HG03045 (cell line): ENCODE results near the gene TBC1D26.
A peak's percentile ranks its signal among the peaks of the same experiment; 100 is the strongest.
"Not testable (repeated sequence)": the region's sequence is repeated elsewhere in the genome, so short reads cannot be mapped to it uniquely, and the experiment has no call there.

Source experiments
- ATAC-seq: cut with Tn5 transposase; IDR thresholded peaks from one replicate; pipeline ENCODE4 v1.9.1; 2021; ENCODE audit warnings: mild to moderate bottlenecking, moderate library complexity; ENCODE audit not compliant: unreplicated experiment

Gene TBC1D26

GRCh38 chr17:15731900-15732299, at the start of gene TBC1D26:
Gene TBC1D26 (plus strand): TSS chr17:15732283. CDS start chr17:15735349, 3,066 bp downstream.
- ATAC-seq = not testable (repeated sequence)

DNA sequence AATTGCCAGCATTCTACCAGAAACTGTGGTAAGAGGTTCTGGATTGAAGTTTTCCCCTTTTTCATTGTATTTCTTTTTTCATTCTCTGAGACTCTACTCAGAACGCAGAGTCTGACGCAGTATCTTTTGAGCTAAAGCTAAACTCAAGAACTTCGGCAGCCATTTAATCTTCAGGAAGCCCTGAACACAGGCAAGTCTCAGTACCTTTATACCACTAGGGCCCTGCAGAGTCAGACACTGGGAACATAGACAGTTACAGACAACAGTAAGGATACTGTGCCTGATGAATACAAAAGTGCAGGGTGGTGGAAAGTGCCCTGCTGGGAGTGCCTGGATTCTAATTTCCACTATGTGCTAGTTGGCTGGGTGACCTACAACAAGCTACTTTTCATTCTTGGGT, 48.9 kb upstream of the TBC1D26 start:
- ATAC-seq = not testable (repeated sequence)

GRCh38 chr17:15683824-15684478, 48.1 kb upstream of the TBC1D26 start, which contains the start of gene TRIM16:
Gene TRIM16 (minus strand): TSS chr17:15684311. CDS start chr17:15651609, 32,702 bp downstream.
- ATAC-seq = peak; percentile 89

- ATAC-seq = not testable (repeated sequence)
Observed at GRCh38 chr17:15687494-15687893, 44.6 kb upstream of the TBC1D26 start.

DNA sequence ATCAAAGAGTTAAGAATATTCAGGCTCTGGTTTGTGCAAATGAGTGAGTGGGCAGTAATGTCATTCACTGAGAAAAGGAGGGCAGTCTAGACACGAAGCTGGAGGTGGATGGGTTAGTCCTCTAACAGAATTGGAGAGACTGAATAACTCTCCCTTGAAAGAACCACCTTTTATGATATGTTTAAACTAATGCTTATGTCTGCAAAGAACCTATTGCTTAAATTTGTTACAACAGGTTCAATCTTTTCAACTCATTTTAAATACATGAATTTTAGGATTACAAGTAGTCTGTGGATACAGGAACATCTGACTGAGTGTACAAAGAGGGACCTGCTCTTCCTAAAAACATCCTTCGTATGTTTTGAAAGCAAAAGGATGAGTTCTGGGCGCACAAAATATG, 33.1 kb upstream of the TBC1D26 start:
- not testable (repeated sequence) for ATAC-seq

GRCh38 chr17:15699413-15699924, 32.6 kb upstream of the TBC1D26 start, which contains the start of gene ZNF286A:
Gene ZNF286A (plus strand): TSS chr17:15699752. CDS start chr17:15700330, 578 bp downstream.
- ATAC-seq = peak; percentile 98

DNA sequence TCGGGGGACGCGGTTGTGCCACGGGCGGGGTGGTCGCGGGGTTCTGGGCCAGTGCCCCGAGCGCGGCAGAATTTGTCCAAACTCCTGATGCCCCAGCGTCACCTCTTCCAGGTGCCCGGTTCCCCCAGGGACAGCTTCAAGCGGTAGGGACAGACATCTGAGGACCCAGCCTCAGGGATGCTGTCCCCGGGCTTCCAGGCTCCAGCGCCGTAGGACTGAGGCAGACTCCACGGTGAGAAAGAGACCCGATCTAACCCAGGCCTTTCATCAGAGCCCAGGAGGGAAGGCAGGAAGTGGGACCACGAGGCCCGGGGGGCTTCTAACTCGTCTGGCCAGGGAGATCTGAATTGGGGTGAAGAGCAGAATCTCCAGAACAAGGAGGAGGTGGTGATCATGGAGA, 32.1 kb upstream of the TBC1D26 start:
- ATAC-seq = peak; percentile 2

GRCh38 chr17:15704239-15704638, 27.8 kb upstream of the TBC1D26 start:
- not testable (repeated sequence) for ATAC-seq

DNA sequence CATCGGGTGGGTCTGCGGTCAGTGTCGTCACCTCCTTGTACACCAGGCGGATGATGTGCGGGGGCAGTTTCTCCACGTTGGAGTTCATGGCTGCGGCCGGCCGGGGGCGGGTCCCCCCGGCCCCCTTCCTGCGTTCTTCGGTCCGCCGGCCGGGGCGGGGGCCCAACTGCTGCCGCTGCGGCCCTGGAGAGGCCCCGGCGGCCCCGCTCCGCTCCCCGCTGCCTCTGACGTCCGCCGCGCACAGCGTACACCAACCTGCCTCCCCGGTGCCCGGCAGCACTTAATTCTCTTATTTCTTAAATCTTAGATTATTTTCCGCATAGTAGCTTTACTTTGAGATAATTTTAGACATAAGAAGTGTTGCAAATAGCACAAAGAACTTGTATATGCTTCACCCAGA, 27.3 kb upstream of the TBC1D26 start:
- not testable (repeated sequence) for ATAC-seq

DNA sequence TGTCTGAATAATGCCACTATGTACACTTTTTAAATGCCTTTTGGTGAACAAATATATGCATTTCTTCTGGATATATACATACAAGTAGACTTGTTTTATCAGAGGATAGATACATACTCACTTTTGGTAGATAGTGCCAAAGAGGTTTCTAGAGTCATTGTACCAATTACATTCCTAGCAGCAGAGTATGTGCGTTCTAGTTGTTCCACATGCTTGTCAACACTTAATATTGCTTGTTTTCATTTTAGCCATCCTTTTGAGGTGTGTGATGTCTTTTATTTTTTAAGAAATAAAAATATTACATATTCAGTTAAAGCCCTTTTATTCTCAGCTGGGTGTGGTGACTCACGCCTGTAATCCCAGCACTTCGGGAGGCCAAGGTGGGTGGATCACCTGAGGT, 23.2 kb upstream of the TBC1D26 start:
- not testable (repeated sequence) for ATAC-seq

- ATAC-seq = not testable (repeated sequence)
Observed at GRCh38 chr17:15716601-15717563, 15.2 kb upstream of the TBC1D26 start.

DNA sequence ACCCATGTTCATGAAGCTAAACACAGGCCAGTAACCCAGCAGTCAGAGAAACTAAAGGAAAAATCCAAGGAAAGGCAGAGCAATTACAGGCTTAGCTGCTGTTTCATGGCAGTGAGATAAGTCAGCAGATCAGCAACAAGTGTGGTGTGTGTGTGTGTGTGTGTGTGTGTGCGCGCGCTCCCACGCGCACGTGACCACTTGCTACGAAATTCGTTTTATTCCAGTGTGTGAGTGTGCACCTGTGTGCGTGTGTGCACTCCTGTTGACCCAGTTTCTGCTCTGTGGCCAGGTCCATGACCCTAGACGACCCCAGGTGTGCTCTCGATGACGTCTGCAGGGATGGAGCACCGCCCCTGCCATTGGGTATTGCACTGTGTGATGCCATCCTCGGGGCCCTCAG, 1.5 kb upstream of the TBC1D26 start:
- ATAC-seq = not testable (repeated sequence)

DNA sequence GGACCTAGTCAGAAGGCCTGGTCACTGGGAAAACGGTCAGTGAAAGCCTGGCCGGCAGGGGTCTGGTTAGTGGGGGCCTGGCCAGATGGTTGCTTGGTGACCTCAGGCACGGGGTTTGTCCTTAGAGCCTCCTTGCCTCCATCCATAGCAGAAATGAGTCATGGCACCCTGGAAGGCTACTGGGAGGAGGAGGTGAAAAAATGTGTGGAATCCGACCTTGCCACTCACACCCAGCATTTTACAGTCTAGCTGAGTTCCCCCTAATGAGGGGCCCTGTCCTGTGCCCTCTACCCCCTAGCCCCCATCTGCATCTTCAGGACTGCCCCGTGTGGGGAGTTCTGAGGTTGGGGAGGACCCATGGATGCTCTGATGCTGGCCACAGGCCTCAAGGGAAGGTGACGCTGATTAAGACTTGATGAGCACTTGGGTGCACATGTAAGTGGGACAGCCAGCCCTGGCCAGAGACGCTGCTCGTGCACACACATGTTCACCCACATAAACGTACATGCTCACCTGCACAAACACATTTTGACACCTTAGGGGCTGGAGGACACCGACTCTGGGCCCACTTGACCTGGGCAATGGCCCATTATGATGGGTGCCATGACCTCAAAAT, 1.2 kb downstream of the TBC1D26 start:
- not testable (repeated sequence) for ATAC-seq

GRCh38 chr17:15736578-15736977, 4.5 kb downstream of the TBC1D26 start:
- not testable (repeated sequence) for ATAC-seq

GRCh38 chr17:15738066-15738465, 6.0 kb downstream of the TBC1D26 start:
- ATAC-seq = no peak

- ATAC-seq = not testable (repeated sequence)
Observed at GRCh38 chr17:15739259-15739658, 7.2 kb downstream of the TBC1D26 start.

GRCh38 chr17:15740041-15740440, 8.0 kb downstream of the TBC1D26 start:
- not testable (repeated sequence) for ATAC-seq

DNA sequence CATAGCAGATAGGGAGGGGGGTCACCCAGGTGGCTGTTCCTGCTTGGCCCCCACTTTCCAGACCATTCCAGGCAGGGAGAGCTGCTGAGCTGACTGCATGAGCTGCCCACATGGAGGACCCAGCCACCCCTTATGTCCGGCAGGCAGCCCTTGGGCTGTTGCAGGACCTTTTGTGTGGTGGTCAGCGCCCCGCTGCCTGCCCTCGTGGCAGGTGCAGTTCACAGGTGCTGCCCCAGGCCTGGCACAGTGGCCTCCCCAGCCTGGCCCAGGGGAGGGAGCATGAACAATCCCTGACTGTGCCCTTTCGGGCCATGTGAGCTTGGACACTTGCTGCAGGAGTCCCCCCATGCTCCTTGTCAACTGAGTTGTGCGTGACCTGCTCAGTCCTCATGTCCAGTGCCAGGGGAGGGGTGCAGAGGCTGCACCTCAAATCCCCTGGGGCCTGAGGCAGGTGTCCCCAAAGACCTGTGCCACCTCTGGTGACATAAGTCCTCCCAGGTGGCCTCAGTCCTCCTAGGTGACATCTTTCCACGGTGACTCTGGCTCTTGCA, 8.6 kb downstream of the TBC1D26 start:
- no peak for ATAC-seq

GRCh38 chr17:15741624-15742023, 9.5 kb downstream of the TBC1D26 start:
- ATAC-seq = no peak

GRCh38 chr17:15742051-15742795, 10.1 kb downstream of the TBC1D26 start:
- ATAC-seq = no peak
